Measurements from ENCODE around the gene AOPEP. TPM values are rescaled to one million over a fixed set of nuclear protein-coding genes. Genes with fewer than 3 reads are reported as not detected.

Gene AOPEP
- total and polyA plus RNA-seq, 2 of the 13 experiments (the other 11 are each of a cell fraction or from before 2014, with no cell fraction given), result 22.2 to 41.6 TPM

GRCh38 chr9:95005278-95006143, 279.0 kb downstream of the AOPEP start (continued):
- TF ChIP-seq ZBTB4 (CRISPR knock-in tag; IDR thresholded peaks at IDR 0.05; ENCODE audit: borderline replicate concordance) (no peak), ZNF776 (CRISPR knock-in tag; IDR thresholded peaks at IDR 0.05) (no peak), MLX (CRISPR knock-in tag; IDR thresholded peaks at IDR 0.05) (no peak), ZFP1 (CRISPR knock-in tag; IDR thresholded peaks at IDR 0.05) (no peak), SRSF1 (optimal IDR thresholded peaks at IDR 0.05; ENCODE audit: low read depth, low read length) (no peak), ZNF766 (CRISPR knock-in tag; IDR thresholded peaks at IDR 0.05; ENCODE audit: borderline replicate concordance) (no peak), ZNF407 (CRISPR knock-in tag; IDR thresholded peaks at IDR 0.05; ENCODE audit: not compliant biosample characterization) (no peak), KLF11 (CRISPR knock-in tag; IDR thresholded peaks at IDR 0.05) (no peak), YY1 (IDR thresholded peaks at IDR 0.05; ENCODE audit: insufficient read depth, insufficient replicate concordance, low read depth, low read length) (no peak), HBP1 (CRISPR knock-in tag; IDR thresholded peaks at IDR 0.05; ENCODE audit: low read depth) (no peak), THRA (CRISPR knock-in tag; IDR thresholded peaks at IDR 0.05; ENCODE audit: borderline replicate concordance) (no peak), TBP (CRISPR knock-in tag; IDR thresholded peaks at IDR 0.05) (no peak)
